Measurements from ENCODE around the gene MAFG. TPM values are rescaled to one million over a fixed set of nuclear protein-coding genes. Genes with fewer than 3 reads are reported as not detected.
A peak's percentile ranks its signal among the peaks of the same experiment; 100 is the strongest.

The MAFG gene
- total and polyA plus RNA-seq, 2 experiments from 2014 or later: 17.2 to 33.4 TPM

DNA sequence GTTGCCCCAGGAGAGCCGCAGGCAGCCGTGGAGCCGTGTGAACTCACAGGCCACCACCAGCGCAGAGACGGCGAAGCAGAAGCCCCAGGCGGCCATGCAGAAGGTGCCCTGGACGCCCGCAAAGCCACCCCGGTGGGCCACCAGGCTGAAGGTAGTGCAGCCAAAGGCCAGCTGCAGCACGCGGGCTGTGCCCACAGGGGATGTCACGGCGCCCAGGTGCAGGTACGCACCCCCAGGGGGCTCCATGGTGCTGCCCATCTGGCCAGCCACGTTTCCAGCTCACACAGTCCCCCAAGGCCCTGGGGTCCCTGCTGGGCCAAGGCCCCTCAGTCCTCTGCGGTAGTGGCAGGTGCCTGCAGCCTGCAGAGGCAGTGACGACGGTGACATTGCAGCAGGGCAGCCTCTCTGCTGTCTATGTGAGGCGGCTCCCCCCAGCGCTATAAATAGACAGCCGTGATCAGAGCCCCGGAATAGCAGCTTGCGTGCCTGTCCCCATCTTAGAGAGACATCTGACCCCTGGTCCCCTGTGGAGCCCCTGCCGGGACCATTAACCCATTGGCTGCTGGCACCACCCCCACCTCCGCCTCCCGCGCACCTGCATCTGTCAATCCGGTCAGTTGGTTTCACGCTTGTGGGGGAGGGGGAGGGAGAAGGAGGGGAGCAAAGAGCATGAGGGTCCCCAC, 14.1 kb upstream of the MAFG start:
- TF ChIP-seq, protein P1, sequence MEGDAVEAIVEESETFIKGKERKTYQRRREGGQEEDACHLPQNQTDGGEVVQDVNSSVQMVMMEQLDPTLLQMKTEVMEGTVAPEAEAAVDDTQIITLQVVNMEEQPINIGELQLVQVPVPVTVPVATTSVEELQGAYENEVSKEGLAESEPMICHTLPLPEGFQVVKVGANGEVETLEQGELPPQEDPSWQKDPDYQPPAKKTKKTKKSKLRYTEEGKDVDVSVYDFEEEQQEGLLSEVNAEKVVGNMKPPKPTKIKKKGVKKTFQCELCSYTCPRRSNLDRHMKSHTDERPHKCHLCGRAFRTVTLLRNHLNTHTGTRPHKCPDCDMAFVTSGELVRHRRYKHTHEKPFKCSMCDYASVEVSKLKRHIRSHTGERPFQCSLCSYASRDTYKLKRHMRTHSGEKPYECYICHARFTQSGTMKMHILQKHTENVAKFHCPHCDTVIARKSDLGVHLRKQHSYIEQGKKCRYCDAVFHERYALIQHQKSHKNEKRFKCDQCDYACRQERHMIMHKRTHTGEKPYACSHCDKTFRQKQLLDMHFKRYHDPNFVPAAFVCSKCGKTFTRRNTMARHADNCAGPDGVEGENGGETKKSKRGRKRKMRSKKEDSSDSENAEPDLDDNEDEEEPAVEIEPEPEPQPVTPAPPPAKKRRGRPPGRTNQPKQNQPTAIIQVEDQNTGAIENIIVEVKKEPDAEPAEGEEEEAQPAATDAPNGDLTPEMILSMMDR (conservative IDR thresholded peaks at IDR 0.05; ENCODE audit: low read depth in 2 of 2): peak in 1 of 2 experiments; percentile 22; a peak in 1 of 4 replicates
- no peak for TF ChIP-seq EZH2 (IDR thresholded peaks at IDR 0.05; ENCODE audit: low read depth, unreplicated experiment)
- Mint-ChIP-seq H3K27ac (no peak overlapping the region), H3K27me3 (ENCODE audit: insufficient read depth, low read depth, poor library complexity) (peaks cover 31% of the 10 kb centered on the region), H3K4me1 (peaks cover 15% of the 10 kb centered on the region), H3K36me3 (ENCODE audit: low read depth) (peaks cover 2% of the 10 kb centered on the region; the same call in 1 of the 3 replicates), H3K9me3 (no peaks in the 10 kb centered on the region), H3K4me3 (peak overlapping the region; percentile 52)
- Histone ChIP-seq H3F3A (replicated peaks; ENCODE audit: low read depth) (peaks cover 10% of the 10 kb centered on the region; the same call in 1 of the 2 replicates), H3K36me3 (ENCODE audit: insufficient read depth) (no peaks in the 10 kb centered on the region), H3K4me2 (peak overlapping the region; percentile 74), H2AFZ (peak overlapping the region; percentile 83), H3K9me2 (ENCODE audit: insufficient read depth) (no peaks in the 10 kb centered on the region), H3K27ac (ENCODE audit: low read depth) (no peak overlapping the region), H3K27me3 (ENCODE audit: insufficient read depth) (peaks cover 4% of the 10 kb centered on the region; the same call in 1 of the 2 replicates), H3K4me1 (ENCODE audit: insufficient read depth) (peaks cover 15% of the 10 kb centered on the region), H4K20me1 (replicated peaks; ENCODE audit: insufficient read depth) (no peaks in the 10 kb centered on the region), H3K4me3 (peak overlapping the region; percentile 40), H3K79me2 (replicated peaks; ENCODE audit: insufficient read depth) (peaks cover 3% of the 10 kb centered on the region; the same call in 1 of the 2 replicates)
- DNase-seq (ENCODE audit: low spot score) (peak; percentile 75), ATAC-seq (peak; percentile 28)

DNA sequence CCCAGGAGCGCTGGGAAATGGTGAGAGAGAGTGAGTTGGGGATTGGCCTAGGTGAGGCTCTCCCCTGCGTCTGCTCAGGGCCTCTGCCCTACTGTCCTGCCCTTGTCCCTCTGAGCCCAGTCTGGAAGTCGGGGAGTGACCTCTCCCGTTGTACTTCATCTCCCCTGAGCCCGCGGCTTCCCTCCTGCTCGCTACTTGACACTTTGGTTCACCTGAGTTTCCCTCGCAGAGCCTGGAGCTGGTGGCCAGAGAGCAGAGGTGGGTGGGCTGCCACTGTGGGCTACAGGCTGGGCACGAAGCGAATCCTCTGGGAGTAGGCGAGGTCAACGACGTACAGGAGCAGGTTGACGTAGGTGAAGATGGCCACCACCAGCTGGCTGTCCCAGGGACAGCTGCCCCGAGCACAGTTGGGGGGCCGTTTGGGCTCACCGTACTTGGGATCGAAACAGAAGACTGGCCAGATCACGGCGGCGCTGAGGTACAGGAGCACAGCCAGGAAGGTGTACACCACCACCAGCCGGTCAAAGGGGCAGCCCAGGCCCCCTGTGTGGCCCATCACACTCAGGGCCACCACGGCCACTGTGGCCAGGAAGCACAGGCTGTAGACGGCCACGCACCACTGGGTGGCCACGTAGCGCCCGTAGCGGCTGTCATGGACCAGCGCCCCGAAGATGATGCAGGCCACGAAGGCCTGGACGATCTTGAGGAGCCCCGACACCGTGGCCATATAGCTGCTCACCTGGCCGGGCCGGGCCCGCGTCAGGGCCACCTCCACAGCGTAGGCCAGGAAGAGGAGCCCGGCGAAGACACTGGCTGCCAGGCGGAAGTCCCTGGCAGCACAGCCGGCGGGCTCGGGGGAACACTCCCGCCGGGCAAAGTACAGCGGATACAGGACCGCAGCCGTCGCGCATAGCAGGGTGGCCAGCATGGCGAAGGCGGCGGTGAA, 13.3 kb upstream of the MAFG start:
- no peak overlapping the region; the same call in 2 of the 3 replicates for H3K4me3 Mint-ChIP-seq
- Histone ChIP-seq H3K4me3 (no peak overlapping the region), H3F3A (replicated peaks; ENCODE audit: low read depth) (peaks cover 10% of the 10 kb centered on the region; the same call in 1 of the 2 replicates), H4K20me1 (replicated peaks; ENCODE audit: insufficient read depth) (no peaks in the 10 kb centered on the region), H3K27me3 (ENCODE audit: insufficient read depth) (peaks cover 4% of the 10 kb centered on the region; the same call in 1 of the 2 replicates), H3K27ac (ENCODE audit: low read depth) (no peak overlapping the region), H3K4me2 (no peak overlapping the region; the same call in 1 of the 2 replicates), H2AFZ (0 out of 2 replicates have a peak overlapping the region, but pooled peaks have one; percentile 83), H3K9me2 (ENCODE audit: insufficient read depth) (no peaks in the 10 kb centered on the region), H3K4me1 (ENCODE audit: insufficient read depth) (peaks cover 15% of the 10 kb centered on the region), H3K36me3 (ENCODE audit: insufficient read depth) (no peaks in the 10 kb centered on the region), H3K79me2 (replicated peaks; ENCODE audit: insufficient read depth) (peaks cover 11% of the 10 kb centered on the region; the same call in 1 of the 2 replicates)
- peaks cover 8% of the 10 kb centered on the region for H3K36me3 Mint-ChIP-seq (ENCODE audit: low read depth)
- peaks cover 21% of the 10 kb centered on the region for H3K4me1 Mint-ChIP-seq
- ATAC-seq (no peak), DNase-seq (ENCODE audit: low spot score) (no peak)
- peaks cover 35% of the 10 kb centered on the region for H3K27me3 Mint-ChIP-seq (ENCODE audit: insufficient read depth, low read depth, poor library complexity)
- no peaks in the 10 kb centered on the region for H3K9me3 Mint-ChIP-seq
- TF ChIP-seq, protein P2, sequence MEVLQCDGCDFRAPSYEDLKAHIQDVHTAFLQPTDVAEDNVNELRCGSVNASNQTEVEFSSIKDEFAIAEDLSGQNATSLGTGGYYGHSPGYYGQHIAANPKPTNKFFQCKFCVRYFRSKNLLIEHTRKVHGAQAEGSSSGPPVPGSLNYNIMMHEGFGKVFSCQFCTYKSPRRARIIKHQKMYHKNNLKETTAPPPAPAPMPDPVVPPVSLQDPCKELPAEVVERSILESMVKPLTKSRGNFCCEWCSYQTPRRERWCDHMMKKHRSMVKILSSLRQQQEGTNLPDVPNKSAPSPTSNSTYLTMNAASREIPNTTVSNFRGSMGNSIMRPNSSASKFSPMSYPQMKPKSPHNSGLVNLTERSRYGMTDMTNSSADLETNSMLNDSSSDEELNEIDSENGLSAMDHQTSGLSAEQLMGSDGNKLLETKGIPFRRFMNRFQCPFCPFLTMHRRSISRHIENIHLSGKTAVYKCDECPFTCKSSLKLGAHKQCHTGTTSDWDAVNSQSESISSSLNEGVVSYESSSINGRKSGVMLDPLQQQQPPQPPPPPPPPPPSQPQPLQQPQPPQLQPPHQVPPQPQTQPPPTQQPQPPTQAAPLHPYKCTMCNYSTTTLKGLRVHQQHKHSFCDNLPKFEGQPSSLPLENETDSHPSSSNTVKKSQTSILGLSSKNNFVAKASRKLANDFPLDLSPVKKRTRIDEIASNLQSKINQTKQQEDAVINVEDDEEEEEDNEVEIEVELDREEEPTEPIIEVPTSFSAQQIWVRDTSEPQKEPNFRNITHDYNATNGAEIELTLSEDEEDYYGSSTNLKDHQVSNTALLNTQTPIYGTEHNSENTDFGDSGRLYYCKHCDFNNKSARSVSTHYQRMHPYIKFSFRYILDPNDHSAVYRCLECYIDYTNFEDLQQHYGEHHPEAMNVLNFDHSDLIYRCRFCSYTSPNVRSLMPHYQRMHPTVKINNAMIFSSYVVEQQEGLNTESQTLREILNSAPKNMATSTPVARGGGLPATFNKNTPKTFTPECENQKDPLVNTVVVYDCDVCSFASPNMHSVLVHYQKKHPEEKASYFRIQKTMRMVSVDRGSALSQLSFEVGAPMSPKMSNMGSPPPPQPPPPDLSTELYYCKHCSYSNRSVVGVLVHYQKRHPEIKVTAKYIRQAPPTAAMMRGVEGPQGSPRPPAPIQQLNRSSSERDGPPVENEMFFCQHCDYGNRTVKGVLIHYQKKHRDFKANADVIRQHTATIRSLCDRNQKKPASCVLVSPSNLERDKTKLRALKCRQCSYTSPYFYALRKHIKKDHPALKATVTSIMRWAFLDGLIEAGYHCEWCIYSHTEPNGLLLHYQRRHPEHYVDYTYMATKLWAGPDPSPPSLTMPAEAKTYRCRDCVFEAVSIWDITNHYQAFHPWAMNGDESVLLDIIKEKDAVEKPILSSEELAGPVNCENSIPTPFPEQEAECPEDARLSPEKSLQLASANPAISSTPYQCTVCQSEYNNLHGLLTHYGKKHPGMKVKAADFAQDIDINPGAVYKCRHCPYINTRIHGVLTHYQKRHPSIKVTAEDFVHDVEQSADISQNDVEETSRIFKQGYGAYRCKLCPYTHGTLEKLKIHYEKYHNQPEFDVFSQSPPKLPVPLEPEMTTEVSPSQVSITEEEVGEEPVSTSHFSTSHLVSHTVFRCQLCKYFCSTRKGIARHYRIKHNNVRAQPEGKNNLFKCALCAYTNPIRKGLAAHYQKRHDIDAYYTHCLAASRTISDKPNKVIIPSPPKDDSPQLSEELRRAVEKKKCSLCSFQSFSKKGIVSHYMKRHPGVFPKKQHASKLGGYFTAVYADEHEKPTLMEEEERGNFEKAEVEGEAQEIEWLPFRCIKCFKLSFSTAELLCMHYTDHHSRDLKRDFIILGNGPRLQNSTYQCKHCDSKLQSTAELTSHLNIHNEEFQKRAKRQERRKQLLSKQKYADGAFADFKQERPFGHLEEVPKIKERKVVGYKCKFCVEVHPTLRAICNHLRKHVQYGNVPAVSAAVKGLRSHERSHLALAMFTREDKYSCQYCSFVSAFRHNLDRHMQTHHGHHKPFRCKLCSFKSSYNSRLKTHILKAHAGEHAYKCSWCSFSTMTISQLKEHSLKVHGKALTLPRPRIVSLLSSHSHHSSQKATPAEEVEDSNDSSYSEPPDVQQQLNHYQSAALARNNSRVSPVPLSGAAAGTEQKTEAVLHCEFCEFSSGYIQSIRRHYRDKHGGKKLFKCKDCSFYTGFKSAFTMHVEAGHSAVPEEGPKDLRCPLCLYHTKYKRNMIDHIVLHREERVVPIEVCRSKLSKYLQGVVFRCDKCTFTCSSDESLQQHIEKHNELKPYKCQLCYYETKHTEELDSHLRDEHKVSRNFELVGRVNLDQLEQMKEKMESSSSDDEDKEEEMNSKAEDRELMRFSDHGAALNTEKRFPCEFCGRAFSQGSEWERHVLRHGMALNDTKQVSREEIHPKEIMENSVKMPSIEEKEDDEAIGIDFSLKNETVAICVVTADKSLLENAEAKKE (CRISPR knock-in tag; IDR thresholded peaks at IDR 0.05): no peak
- no peak for TF ChIP-seq NANOG (IDR thresholded peaks at IDR 0.05; ENCODE audit: borderline replicate concordance)
- H3K27ac Mint-ChIP-seq: no peak overlapping the region
